HG02759 (cell line): ENCODE results near the gene TIMM22.
"Not testable (repeated sequence)": the region's sequence is repeated elsewhere in the genome, so short reads cannot be mapped to it uniquely, and the experiment has no call there.

ENCODE experiments used
- ATAC-seq: cut with Tn5 transposase; IDR thresholded peaks from one replicate; pipeline ENCODE4 v1.9.1; 2021; ENCODE audit warnings: mild to moderate bottlenecking, moderate library complexity; ENCODE audit not compliant: unreplicated experiment

The TIMM22 gene

GRCh38 chr17:996554-997344, at the start of gene TIMM22:
TSS of gene TIMM22 (plus strand) at chr17:997129. CDS start at chr17:997143, 14 bp downstream.
- ATAC-seq: peak; percentile 95

- ATAC-seq: no peak
Observed at GRCh38 chr17:948284-948852, 48.6 kb upstream of the TIMM22 start.

GRCh38 chr17:949623-950303, 47.2 kb upstream of the TIMM22 start:
- no peak for ATAC-seq

GRCh38 chr17:951325-952132, 45.4 kb upstream of the TIMM22 start:
- ATAC-seq: no peak

GRCh38 chr17:952592-952991, 44.3 kb upstream of the TIMM22 start:
- ATAC-seq: not testable (repeated sequence)

GRCh38 chr17:953767-954166, 43.2 kb upstream of the TIMM22 start:
- no peak for ATAC-seq

GRCh38 chr17:954431-955164, 42.3 kb upstream of the TIMM22 start:
- no peak for ATAC-seq

- ATAC-seq: no peak
Observed at GRCh38 chr17:956905-957304, 40.0 kb upstream of the TIMM22 start.

- no peak for ATAC-seq
Observed at GRCh38 chr17:957856-958421, 39.0 kb upstream of the TIMM22 start.

- no peak for ATAC-seq
Observed at GRCh38 chr17:958712-959451, 38.0 kb upstream of the TIMM22 start.

GRCh38 chr17:962166-962565, 34.8 kb upstream of the TIMM22 start:
- ATAC-seq: no peak

GRCh38 chr17:962670-963069, 34.3 kb upstream of the TIMM22 start:
- no peak for ATAC-seq

- no peak for ATAC-seq
Observed at GRCh38 chr17:964876-965275, 32.1 kb upstream of the TIMM22 start.

- no peak for ATAC-seq
Observed at GRCh38 chr17:965311-965989, 31.5 kb upstream of the TIMM22 start.

GRCh38 chr17:967122-967521, 29.8 kb upstream of the TIMM22 start:
- ATAC-seq: no peak

- no peak for ATAC-seq
Observed at GRCh38 chr17:968812-969730, 27.9 kb upstream of the TIMM22 start.

- no peak for ATAC-seq
Observed at GRCh38 chr17:969811-970355, 27.0 kb upstream of the TIMM22 start.

- no peak for ATAC-seq
Observed at GRCh38 chr17:970364-970763, 26.6 kb upstream of the TIMM22 start.
